Stimulated activated CD8-positive, alpha-beta memory T cell treated with anti-CD3 and anti-CD28 coated beads, Interleukin-4, amount 100 ng/mL, for 4 hours (primary cell): ENCODE measurements around the gene GTF2B.
"Not testable (repeated sequence)": the region's sequence is repeated elsewhere in the genome, so short reads cannot be mapped to it uniquely, and the experiment has no call there.

Experiments used
- DNase-seq, 2 donors: peaks; one replicate each; pipeline ENCODE4 v3.0.0-alpha.2; 2020; ENCODE audit warnings: low read depth in 2 of 2, low spot score in 1 of 2

GTF2B gene, protein sequence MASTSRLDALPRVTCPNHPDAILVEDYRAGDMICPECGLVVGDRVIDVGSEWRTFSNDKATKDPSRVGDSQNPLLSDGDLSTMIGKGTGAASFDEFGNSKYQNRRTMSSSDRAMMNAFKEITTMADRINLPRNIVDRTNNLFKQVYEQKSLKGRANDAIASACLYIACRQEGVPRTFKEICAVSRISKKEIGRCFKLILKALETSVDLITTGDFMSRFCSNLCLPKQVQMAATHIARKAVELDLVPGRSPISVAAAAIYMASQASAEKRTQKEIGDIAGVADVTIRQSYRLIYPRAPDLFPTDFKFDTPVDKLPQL

DNA sequence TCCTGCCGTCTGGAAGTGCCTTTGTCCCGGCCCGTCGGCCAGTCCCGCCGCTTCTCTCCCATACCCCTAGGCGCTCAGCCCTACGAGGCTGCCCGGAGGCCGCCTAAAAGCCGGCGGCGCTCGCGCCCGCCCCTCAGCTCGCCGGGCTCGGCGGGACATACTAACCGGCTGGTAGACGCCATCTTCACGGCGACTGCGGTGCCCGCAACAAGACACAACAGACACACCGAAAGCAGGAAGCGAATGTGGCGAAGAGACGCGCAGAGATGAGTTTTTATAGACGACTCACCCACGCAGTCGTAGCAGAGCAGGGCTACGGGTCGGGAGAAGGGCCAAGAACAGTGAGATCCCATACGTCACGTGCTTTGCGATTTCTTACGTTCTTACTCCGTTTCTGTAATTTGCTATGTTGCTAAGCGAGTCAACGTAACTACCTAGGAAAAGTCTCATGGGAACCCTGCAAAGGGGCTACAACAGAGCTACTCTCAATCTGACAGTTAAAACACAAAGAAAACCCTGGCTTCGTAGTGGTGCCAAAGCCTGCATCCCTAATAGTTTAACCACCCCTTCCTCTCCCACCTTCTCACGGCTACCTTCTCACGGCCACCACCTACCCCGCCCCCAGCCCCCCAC, at the start of gene GTF2B:
TSS of gene GTF2B (minus strand) at position 250 of the 633 bp plus-strand sequence. CDS start at position 182, 68 bp downstream.
- DNase-seq: peak; percentile 84 to 86

DNA sequence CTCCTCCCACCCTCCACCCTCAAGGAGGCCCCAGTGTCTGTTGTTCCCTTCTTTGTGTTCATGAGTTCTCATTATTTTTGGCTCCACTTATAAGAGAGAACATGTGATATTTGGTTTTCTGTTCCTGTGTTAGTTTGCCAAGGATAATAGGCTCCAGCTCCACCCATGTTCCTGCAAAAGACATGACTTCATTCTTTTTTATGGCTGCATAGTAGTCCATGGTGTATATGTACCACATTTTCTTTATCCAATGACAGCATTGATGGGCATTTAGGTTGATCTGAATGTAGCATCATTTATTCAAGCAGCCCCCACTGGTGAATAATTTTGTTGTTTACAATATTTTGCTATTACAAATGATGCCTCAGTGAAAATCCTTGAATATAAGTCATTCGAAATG, 47.2 kb upstream of the GTF2B start:
- DNase-seq: not testable (repeated sequence)

GRCh38 chr1:88936760-88937342, 45.5 kb upstream of the GTF2B start:
- DNase-seq: no peak

DNA sequence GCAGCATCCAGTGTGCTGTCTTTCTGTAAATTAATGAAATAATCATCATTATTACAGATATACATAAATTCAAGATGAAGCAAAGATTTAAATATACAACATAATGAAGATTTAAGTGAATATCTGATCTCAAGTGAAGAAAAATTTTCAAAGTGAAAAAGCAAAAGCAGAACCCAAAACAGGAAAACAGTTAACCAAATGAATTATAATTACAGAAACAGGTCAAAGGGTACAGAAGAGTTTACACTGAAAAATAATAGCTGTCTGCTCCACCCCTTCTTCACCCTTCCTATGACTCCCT, 44.8 kb upstream of the GTF2B start:
- no peak for DNase-seq

GRCh38 chr1:88935522-88936222, 44.3 kb upstream of the GTF2B start:
- no peak for DNase-seq

DNA sequence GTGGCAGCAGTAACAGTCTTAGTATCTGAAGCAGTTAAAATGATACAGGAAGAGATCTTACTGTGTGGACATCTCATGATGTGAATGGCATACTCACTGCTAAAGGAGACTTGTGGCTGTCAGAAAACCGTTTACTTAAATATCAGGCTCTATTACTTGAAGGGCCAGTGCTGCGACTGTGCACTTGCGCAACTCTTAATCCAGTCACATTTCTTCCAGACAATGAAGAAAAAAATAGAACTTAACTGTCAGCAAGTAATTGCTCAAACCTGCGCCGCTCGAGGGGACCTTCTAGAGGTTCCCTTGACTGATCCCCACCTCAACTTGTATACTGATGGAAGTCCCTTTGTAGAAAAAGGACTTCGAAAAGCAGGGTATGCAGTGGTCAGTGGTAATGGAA, 38.8 kb upstream of the GTF2B start:
- not testable (repeated sequence) for DNase-seq

DNA sequence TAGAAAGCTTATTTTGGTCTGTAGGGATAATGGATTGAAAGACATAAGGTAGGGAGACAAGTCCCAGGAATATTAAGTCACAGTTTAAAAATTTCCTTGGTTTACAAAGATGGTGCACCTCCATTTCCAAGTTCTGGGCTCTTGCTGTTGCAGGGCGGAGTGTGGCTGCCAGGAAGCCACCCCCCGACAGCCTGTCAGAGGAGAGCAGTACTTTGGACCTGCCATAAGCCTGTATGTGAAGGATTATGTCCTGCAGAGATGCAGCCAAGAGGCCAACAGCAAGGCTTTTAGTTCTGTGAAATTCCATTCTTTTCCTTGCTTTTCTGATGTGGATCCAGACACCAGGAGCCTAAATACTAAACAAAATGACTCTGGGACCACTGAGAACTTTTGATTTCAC, 31.9 kb upstream of the GTF2B start:
- DNase-seq: no peak

- no peak for DNase-seq
These were observed 30.8 kb upstream of the GTF2B start for GRCh38 chr1:88922214-88922613.

DNA sequence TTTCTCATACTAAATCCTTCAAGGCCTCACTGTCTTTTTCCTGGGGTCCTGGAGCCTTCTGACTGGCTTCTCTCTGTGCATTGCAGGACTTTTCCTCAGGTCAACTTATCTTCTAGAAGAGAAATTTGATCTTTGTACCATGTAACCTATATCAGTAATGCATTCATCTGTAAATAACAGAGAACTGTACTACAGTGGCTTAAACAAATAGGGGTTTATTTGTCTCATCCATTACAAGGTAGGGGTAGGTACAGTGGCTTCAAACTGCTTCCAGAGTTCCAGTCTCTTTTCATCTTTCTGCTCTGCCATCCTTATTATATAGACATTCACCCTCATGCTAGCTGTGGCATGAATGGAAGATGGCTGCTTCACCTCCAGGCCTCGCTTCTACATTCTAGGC, 29.5 kb upstream of the GTF2B start:
- no peak for DNase-seq

GRCh38 chr1:88917321-88918025, 26.1 kb upstream of the GTF2B start:
- DNase-seq: no peak

DNA sequence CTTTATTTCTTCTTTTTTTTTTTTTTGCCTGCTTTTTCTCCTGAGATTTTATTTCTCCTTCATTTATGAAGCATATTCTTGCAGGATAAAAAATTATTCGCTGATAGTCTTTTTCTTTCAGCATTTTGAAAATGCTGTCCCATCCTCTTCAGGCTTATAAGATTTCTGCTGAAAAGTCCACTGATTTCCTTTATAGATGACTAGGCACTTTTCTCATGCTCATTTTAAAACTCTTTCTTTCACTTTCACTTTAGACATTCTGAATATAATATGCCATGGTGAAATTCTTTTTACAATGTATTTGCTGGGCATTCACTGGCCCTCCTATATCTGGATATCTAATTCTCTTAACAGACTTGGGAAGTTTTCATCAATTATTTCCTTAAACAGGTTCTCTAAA, 25.5 kb upstream of the GTF2B start:
- no peak for DNase-seq

GRCh38 chr1:88911800-88912199, 20.4 kb upstream of the GTF2B start:
- DNase-seq: not testable (repeated sequence)

DNA sequence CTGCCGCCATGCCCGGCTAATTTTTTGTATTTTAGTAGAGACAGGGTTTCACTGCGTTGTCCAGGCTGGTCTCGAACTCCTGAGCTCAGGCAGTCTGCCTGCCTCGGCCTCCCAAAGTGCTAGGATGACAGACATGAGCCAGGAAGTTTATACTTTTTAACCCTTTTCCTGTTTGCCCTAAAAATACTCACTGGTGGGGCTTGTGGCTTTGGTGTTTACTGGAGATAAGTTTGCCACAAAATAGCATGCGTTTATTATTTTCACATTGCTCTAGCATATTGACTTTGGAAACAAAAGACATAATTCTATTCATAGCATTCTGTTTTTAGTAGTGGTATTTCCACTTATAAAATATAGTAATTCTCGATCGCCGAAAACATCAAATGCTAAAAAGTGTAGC, 19.8 kb upstream of the GTF2B start:
- no peak for DNase-seq

DNA sequence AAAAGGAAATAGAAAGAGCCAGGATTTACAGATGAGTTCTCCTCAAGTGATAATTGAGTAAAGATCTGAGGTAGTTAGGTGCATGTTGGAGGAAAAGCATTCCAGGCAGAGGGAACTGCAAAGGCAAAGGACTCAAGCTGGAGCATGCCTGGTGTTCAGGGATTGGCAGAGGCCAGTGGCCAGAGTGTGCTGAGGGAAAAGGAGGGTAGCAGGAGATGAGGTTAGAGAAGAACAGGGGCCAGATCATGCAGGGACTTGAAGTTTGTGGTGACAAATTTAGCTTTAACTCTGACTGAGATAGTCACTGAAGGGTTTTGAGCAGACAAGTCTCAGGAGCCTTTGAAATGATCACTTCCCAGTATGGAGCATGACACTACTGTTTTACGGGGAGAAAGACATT, 19.0 kb upstream of the GTF2B start:
- DNase-seq: no peak

DNA sequence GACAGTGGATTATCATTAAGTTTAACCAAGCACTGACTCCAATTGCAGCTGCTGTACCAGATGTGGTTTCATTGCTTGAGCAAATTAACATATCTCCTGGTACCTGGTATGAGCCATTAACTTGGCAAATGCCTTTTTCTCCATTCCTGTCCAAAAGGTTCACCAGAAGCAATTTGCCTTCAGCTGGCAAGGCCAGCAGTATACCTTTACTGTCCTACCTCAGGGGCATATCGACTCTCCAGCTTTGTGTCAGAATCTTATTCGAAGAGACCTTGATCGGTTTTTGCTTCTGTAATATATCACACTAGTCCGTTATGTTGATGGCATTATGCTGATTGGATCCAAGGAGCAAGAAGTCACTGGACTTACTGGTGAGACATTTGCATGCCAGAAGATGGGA, 9.5 kb upstream of the GTF2B start:
- DNase-seq: no peak

DNA sequence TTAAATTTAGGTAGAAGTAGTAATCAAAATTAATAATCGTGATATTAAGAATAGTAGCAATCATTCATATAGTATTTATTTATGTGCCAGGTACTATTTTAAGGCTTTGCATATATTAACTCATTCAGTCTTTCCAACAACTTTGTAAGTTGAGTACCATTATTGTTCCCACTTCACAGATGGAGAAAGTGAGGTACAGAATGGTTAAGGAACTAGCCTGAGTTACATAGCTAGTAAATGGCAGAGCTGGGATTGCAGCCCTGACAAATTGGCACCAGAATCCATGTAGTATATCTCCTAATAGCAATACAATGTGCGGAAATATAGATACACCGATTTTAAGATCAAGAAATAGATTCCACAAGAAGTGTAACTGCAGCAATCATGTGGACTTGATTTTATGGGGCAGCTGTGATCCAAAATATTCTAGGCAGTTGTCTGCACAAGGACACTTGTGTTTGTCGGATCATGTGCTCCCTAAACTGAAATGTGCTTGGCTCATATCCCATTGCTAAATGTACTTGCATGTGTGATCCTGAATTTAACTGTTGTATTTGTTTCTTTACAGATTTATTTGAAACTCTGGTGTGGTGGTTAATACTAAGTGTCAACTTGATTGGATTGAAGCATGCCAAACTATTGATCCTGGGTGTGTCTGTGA, 5.8 kb upstream of the GTF2B start:
- no peak for DNase-seq

GRCh38 chr1:88892357-88892877, 1.1 kb upstream of the GTF2B start:
- DNase-seq: no peak

DNA sequence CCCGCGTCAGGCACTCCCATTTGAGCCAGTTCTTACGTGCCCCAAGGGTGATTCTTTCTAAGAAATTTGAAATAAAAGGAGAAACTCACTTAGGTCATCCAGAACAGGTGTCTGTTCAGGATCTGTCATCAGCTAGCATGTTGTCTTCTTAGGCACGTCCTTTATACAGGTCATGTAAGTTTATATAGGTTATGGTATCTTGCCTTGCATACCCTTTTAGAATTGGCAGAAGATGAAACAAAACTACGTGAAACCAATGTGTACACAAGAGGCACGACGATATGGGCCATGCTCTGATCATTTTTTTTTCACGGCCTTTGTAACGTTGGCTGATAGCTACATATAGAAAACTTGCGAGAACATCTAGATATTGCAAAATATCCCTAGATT, 579 bp upstream of the GTF2B start:
- DNase-seq: no peak

GRCh38 chr1:88890791-88891317, 513 bp downstream of the GTF2B start:
- DNase-seq: peak in 1 of 2 donors; percentile 7

DNA sequence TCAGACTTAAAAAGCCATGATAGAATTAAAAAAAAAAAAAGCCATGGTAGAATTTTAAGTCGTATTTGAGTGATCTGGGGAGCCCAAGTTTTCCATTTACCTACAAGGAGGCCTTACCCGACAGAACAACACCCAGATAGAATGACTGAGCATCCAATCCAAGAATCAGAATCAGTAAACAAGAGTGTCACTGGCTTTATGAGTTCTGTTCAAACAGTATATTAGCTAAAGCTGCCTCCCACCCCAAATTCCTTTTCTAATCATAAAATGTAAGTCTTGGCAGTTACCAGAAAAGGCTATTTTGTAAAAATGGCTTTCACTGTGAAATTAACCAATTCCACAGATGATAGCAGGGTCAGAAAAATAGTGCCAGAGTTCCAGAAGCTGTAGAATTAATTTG, 1.2 kb downstream of the GTF2B start:
- no peak for DNase-seq

DNA sequence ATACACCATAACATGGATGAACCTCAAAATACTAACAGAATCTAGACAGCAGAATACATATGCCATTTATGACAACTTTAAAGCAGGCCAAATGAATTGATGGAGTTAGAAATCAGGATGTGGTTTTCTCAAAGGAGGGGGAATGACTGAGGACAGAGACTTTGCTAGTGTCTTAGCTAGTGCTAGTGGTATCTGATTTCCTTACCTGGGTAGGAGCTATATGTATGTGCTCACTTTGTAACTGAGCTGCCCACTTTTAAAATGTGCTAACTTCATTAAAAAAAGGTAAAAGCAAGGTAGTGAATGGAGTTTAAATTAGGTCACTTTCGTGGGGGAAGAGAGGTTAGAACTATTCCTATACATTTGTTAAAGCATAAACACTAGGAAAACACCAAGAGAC, 2.6 kb downstream of the GTF2B start:
- DNase-seq: no peak
